Measurements from ENCODE around the gene IQCH.
"Not testable (repeated sequence)": the region's sequence is repeated elsewhere in the genome, so short reads cannot be mapped to it uniquely, and the experiment has no call there.

Gene IQCH

GRCh38 chr15:67401336-67401735, 146.8 kb downstream of the IQCH start:
- no peak for DNase-seq

- no peak for DNase-seq
Observed at GRCh38 chr15:67403428-67404154, 149.0 kb downstream of the IQCH start.

- no peak for DNase-seq
Observed at GRCh38 chr15:67405208-67406191, 150.9 kb downstream of the IQCH start.

GRCh38 chr15:67406257-67406861, 151.8 kb downstream of the IQCH start:
- DNase-seq = no peak

- no peak for DNase-seq
Observed at GRCh38 chr15:67407786-67408185, 153.2 kb downstream of the IQCH start.

GRCh38 chr15:67409175-67409574, 154.6 kb downstream of the IQCH start:
- DNase-seq = no peak

- DNase-seq = no peak
Observed at GRCh38 chr15:67411486-67411885, 156.9 kb downstream of the IQCH start.

GRCh38 chr15:67413770-67414390, 159.3 kb downstream of the IQCH start:
- no peak for DNase-seq

GRCh38 chr15:67415181-67415580, 160.6 kb downstream of the IQCH start:
- no peak for DNase-seq

GRCh38 chr15:67416891-67417290, 162.3 kb downstream of the IQCH start:
- no peak for DNase-seq

GRCh38 chr15:67419705-67420104, 165.1 kb downstream of the IQCH start:
- no peak for DNase-seq

- DNase-seq = no peak
Observed at GRCh38 chr15:67420137-67420536, 165.6 kb downstream of the IQCH start.

GRCh38 chr15:67421105-67421504, 166.5 kb downstream of the IQCH start:
- no peak for DNase-seq

- no peak for DNase-seq
Observed at GRCh38 chr15:67422296-67422695, 167.7 kb downstream of the IQCH start.

- DNase-seq = peak; percentile 36
Observed at GRCh38 chr15:67433495-67434099, 179.0 kb downstream of the IQCH start.

GRCh38 chr15:67436351-67437250, 182.0 kb downstream of the IQCH start:
- not testable (repeated sequence) for DNase-seq

- DNase-seq = no peak
Observed at GRCh38 chr15:67444100-67444499, 189.5 kb downstream of the IQCH start.

GRCh38 chr15:67446449-67446848, 191.9 kb downstream of the IQCH start:
- DNase-seq = no peak

GRCh38 chr15:67448372-67448771, 193.8 kb downstream of the IQCH start:
- not testable (repeated sequence) for DNase-seq

- DNase-seq = not testable (repeated sequence)
Observed at GRCh38 chr15:67453703-67454102, 199.1 kb downstream of the IQCH start.
